GM18498 (cell line): ENCODE measurements around the gene BAHCC1.
"Not testable (repeated sequence)": the region's sequence is repeated elsewhere in the genome, so short reads cannot be mapped to it uniquely, and the experiment has no call there.

Experiments
- ATAC-seq: cut with Tn5 transposase; IDR thresholded peaks from one replicate; pipeline ENCODE4 v1.9.1; 2021; ENCODE audit warnings: mild to moderate bottlenecking, moderate library complexity; ENCODE audit not compliant: unreplicated experiment

BAHCC1 gene

GRCh38 chr17:81424151-81425017, 29.1 kb downstream of the BAHCC1 start:
- ATAC-seq: no peak

GRCh38 chr17:81425041-81425440, 29.8 kb downstream of the BAHCC1 start:
- not testable (repeated sequence) for ATAC-seq

DNA sequence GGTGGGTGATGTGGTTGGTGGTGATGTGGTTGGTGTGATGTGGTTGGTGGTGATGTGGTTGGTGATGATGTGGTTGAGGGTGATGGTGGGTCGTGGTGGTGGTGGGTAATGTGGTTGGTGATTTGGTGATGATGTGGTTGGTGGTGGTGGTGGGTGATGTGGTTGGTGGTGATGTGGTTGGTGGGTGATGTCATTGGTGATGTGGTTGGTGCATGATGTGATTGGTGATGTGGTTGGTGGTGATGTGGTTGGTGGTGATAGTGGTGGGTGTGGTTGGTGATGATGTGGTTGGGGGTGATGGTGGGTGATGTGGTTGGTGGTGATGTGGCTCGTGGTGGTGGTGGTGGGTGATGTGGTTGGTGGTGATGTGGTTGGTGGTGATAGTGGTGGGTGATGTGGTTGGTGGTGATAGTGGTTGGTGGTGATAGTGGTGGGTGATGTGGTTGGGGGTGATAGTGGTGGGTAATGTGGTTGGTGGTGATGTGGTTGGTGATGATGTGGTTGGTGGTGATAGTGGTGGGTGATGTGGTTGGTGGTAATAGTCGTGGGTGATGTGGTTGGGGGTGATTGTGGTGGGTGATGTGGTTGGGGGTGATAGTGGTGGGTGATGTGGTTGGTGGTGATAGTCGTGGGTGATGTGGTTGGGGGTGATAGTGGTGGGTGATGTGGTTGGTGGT, 30.6 kb downstream of the BAHCC1 start:
- ATAC-seq: not testable (repeated sequence)

- ATAC-seq: no peak
These were observed 31.3 kb downstream of the BAHCC1 start for GRCh38 chr17:81426393-81427172.

DNA sequence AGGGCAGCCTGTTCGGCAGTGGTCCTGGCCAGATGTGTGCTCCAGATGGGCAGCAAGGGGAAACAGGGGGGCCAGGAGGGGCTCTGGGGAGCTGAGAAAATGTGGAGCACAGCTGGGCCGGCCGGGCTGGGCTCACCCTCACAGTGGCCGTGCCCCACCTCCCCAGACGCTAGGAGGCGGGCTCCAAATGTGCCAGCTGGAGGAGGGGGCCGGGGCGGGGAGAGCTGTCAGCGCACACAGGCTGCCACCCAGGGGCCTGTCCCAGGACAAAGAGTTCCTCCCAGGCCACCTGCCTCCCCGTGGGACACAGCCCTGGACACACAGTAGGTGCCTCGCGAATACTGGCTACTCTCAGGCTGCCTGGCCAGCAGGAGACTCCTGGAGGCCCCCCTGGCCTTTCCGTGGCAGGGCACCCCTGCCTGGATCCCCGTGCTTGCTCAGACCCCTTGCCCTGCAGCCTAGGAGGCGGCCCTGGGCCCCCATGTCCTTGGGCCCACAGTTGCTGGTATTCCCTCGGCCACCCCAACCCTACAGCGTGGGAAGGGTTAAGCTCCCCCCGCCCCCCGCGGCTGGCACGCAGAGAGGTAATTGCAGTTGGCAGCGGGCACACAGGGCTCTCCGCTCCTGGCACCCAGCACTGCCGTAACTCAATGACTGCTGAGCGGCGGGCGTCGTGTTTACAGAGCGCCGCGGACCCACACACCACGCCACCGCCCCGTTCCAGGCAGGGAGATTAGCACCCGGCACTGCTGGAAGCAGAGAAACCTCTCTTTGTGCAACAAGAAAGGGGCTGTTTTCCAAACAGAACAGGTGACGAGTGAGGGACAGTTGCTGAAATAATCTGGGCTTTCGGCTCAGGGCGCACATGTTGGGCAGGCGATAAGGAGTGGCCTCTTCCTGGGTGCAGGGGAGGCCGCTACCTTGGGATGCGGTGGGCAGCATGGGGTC, 32.2 kb downstream of the BAHCC1 start:
- no peak for ATAC-seq

DNA sequence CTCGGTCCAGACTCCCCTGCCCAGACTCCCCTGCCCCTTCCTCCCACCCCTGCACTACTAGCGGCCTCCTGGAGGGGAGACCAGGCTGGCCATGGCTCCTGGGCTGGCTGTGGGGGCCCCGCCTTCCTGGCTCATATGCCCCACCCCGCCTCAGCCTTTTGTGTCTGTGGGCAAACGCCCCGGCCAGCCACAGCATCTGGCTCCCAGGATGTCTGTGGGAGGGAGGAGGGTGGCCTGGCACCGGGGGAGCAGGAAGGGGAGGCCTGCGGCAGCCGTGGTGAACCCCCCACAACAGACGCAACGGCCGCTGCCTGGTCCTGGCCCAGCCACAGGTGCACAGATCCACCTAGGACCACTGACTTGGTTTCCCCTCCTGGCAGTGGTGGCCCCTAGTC, 32.9 kb downstream of the BAHCC1 start:
- no peak for ATAC-seq

- ATAC-seq: no peak
These were observed 33.3 kb downstream of the BAHCC1 start for GRCh38 chr17:81428516-81428915.

DNA sequence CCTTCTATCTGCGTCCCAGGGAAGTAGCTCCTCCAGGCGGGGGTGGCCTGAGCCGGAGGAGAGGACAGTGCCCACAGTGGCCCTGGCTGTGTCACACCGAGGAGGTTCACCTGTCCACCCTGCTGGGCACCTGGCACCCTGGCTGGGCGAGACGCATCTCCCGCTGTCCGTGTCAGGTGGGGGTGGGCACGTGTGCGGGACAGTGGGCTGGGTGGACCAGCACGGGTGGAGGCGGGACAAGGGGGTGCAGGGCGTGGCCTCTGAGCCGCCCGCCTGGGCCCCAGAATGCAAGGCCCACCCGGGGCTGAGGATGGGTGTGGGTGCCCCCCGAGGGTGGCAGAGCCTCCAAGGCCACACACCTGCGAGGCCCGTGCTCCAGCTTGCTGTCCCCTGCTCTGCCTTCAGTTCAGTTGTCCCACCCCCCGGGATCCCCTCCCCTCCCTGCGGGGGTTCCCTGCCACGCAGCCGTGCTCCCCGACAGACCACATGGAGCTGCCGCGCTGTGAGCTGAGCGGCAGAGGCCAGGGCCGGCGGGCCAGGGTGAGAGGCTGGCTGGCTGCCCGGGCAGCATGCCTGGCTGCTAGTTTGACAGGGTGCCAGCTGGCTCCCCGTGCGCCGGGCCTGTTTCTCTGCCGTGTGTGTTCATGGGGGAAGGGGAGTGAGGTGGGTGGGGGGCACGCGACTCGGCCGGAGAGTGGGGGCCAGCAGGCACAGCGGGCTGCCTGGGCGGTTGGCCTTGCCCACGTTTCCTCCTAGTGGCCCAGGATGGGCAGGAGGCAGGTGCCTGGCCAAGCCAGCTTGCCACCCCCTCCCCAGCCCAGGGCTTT, 33.9 kb downstream of the BAHCC1 start:
- ATAC-seq: no peak

DNA sequence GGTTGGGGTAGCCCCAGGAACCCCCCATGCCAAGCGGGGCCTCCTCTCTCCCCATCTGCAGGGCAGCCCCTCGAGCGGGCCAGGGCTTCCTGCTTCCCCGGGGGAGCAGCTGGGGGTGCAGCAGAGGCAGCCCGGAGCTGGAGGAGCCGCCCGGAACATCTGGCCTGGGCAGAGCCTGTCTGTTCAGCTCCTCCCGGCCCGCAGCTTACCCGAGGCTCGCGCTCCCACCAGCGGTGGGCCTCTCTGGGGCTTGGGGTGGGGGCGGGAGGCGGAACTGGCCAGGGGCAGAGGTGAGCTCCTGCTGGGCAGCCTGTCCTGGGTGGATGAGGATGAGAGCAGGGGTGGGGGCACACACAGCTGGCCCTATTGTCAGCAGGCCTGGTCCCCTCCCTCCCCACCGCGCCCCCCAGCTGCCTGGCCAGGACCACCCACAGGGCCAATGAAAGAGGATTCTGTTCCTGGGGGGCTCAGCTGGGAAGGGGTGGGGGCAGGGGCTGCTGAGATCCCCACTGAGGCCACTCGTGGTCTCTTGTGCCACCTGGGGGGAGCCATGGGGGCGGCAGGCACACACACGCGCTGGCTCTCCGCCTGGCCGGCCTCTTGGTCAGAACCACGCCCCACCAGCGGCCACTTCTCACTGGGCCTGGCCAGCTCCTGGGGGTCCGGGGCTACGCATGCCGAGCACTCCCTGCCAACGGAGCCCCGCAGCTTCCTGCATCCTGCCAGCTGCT, 34.7 kb downstream of the BAHCC1 start:
- no peak for ATAC-seq

DNA sequence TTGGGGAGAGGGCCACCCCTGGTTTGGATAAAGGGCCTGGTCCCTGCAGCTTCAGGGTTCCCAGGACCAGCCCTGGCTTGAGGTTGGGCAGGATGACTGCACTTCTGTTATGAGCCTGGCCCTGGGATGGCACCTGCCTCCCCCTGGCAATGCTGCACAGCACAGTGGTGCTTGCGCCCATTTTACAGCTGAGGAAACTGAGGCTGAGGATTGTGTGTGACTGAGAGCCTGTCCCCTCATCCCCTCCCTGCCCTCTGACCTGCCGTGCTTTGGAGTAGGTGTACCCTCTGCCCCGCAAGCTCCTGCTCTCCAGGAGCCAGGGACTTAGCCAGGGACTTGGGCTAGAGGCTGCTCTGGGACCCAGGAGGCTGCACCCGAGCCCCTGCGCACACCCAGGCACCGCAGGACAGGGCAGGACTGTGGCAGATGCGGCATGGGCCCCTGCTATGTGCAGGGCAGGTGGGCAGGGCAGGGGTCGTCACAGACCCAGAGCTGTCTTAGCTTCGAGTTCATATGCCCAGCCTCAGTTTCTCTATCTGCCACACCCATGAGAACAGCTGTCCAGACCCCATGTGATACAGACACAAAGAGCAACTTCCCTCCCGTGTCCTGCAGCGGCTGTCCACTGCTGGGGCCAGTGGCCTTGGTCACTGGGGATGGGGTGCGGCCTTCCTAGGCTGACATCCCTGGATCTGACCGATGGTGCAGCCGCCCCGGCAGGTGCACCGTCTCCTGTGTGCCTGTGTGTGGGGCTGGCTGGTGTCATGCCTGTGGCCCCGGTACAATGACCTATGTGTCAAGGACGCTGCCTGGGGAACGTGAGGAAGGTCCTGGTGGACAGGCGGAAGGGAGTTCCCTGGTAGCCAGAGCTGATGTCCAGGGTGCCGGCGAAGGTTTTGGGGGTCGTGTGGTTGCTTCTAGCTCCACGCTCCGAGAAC, 36.6 kb downstream of the BAHCC1 start:
- ATAC-seq: no peak

DNA sequence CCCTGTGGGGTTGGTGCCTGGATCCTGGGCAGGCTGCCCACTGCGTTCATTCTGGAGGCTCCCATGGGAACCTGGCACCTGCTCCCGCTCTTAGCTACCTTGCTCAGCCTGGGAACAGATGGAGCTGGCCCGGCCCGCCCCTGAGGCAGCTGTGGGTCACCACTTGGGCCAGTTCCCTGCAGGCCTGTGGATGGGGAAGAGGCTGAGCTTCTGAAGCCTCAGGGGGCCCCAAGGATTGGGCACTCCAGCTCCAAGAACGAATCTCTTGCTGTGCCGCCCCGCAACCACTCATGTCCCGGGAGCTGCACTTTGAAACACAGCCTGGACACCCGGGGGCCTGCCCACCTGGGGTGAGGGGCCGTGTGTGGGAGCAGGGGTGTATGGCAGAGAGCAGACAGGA, 37.7 kb downstream of the BAHCC1 start:
- ATAC-seq: no peak

GRCh38 chr17:81433656-81434055, 38.4 kb downstream of the BAHCC1 start:
- no peak for ATAC-seq

GRCh38 chr17:81434072-81434471, 38.8 kb downstream of the BAHCC1 start:
- no peak for ATAC-seq

GRCh38 chr17:81434681-81435417, 39.6 kb downstream of the BAHCC1 start:
- ATAC-seq: no peak

DNA sequence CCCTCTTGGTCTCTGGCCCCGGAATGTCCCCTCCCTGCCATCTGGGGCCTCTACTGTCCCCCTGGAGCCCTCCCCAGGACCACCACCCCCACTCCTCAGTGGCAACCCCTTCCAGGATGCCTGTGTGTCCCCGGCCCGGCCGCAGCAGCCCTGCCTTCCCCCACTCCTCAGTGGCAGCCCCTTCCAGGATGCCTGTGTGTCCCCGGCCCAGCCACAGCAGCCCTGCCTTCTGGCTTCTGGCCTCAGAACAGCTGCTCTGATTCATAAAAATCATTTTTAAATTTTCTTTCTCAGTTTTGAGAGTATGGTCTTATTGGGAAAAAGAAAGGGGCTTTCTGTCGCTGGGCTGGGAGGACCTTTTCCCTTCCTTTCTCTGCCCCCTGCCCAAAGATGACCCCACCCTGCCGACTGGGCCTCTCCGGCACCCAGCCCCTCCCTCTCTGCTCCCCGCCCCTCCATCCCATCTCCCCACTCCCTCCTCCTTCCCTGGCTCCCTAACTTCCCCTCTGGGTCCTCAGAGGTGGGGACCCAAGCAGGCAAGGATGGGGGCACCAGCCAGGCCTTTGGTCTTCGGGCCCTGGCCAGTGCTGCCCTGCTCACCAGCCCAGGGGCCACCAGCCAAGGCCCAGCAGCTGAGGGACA, 40.5 kb downstream of the BAHCC1 start:
- no peak for ATAC-seq

DNA sequence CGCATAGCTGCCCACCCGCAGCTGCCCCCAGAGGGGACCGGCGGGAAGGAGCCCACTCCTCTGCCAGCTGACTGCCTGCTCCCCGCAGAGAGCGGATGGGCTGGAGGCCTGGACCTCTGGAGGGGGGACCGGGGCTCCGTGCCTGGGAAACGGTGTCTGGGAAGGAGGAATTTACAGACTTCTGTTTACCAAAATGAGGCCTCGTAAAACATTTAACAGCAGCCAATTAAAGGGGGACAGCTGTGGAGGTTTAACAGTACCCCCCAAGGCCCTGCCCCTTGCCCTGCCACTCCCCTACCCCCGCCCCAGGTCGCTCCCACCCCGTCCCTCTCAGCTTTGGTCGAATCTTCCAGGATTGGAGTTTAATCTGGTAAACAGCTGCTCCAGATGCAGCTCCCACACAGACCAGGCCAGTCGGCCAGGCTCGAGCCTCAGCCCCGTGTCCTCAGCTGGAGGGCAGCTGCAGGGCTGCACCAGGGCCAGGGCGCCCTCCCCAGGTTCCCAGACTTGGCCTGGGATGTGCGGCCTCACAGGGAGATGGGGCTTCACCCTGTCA, 41.1 kb downstream of the BAHCC1 start:
- ATAC-seq: no peak
